NCI-H1694 (cell line): ENCODE results near the gene SHTN1.

Source experiments
- DNase-seq: peaks from one replicate; lab custom pipeline; 2025; lab: John Stamatoyannopoulos, UW

SHTN1 gene

GRCh38 chr10:116917481-116917880 lies 87.5 kb downstream of the SHTN1 start:
- DNase-seq, result no peak

GRCh38 chr10:116915340-116915739 lies 89.6 kb downstream of the SHTN1 start:
- no peak for DNase-seq

- DNase-seq, result no peak
Observed at GRCh38 chr10:116913695-116914094, 91.3 kb downstream of the SHTN1 start.

GRCh38 chr10:116912162-116912561 lies 92.8 kb downstream of the SHTN1 start:
- DNase-seq, result no peak

- no peak for DNase-seq
Observed at GRCh38 chr10:116910910-116911309, 94.1 kb downstream of the SHTN1 start.

GRCh38 chr10:116909307-116909706 lies 95.7 kb downstream of the SHTN1 start:
- DNase-seq, result no peak

GRCh38 chr10:116907245-116907987 lies 97.6 kb downstream of the SHTN1 start:
- no peak for DNase-seq

- no peak for DNase-seq
Observed at GRCh38 chr10:116905845-116906210, 99.2 kb downstream of the SHTN1 start.

- no peak for DNase-seq
Observed at GRCh38 chr10:116899626-116900025, 105.4 kb downstream of the SHTN1 start.

- DNase-seq, result no peak
Observed at GRCh38 chr10:116893686-116894037, 111.3 kb downstream of the SHTN1 start.

- no peak for DNase-seq
Observed at GRCh38 chr10:116892907-116893685, 111.9 kb downstream of the SHTN1 start.

- DNase-seq, result peak; percentile 39
Observed at GRCh38 chr10:116891208-116891607, 113.8 kb downstream of the SHTN1 start.

GRCh38 chr10:116889066-116889465 lies 115.9 kb downstream of the SHTN1 start:
- DNase-seq, result no peak

- DNase-seq, result no peak
Observed at GRCh38 chr10:116888380-116889055, 116.5 kb downstream of the SHTN1 start.

GRCh38 chr10:116886772-116887171 lies 118.2 kb downstream of the SHTN1 start:
- no peak for DNase-seq

- DNase-seq, result no peak
Observed at GRCh38 chr10:116882639-116883038, 122.3 kb downstream of the SHTN1 start.

GRCh38 chr10:116880716-116881482 lies 124.1 kb downstream of the SHTN1 start:
- DNase-seq, result no peak

GRCh38 chr10:116879817-116880216 lies 125.2 kb downstream of the SHTN1 start:
- DNase-seq, result no peak

GRCh38 chr10:116878123-116878522 lies 126.9 kb downstream of the SHTN1 start:
- no peak for DNase-seq

GRCh38 chr10:116877391-116877790 lies 127.6 kb downstream of the SHTN1 start:
- DNase-seq, result no peak

- DNase-seq, result no peak
Observed at GRCh38 chr10:116875897-116876296, 129.1 kb downstream of the SHTN1 start.

GRCh38 chr10:116873134-116873533 lies 131.9 kb downstream of the SHTN1 start:
- DNase-seq, result no peak
